Measurements from ENCODE around the gene CHRNA10.

Gene CHRNA10

GRCh38 chr11:3679077-3679476 is 7.9 kb upstream of the CHRNA10 start:
- no peaks in the 10 kb centered on the region for H3F3A ChIP-seq (ENCODE audit: low read depth)
- H3K9me3 ChIP-seq (ENCODE audit: insufficient read depth, low read depth, low read length) = no peaks in the 10 kb centered on the region
- H2AFZ ChIP-seq (ENCODE audit: low read length) = no peak overlapping the region
- no peaks in the 10 kb centered on the region for H3K4me1 ChIP-seq (ENCODE audit: insufficient read depth, low read length, poor library complexity, severe bottlenecking)
- H3K4me2 ChIP-seq (ENCODE audit: low read depth, low read length, poor library complexity, severe bottlenecking) = no peak overlapping the region
- H3K79me2 ChIP-seq (ENCODE audit: insufficient read depth, low read length) = no peaks in the 10 kb centered on the region
- peaks cover 92% of the 10 kb centered on the region for H3K36me3 ChIP-seq (ENCODE audit: insufficient read depth, low read length)
- no peak overlapping the region for H3K4me3 ChIP-seq (ENCODE audit: low read length, poor library complexity, severe bottlenecking)
- H3K27me3 ChIP-seq (ENCODE audit: insufficient read depth, low read length, poor library complexity, severe bottlenecking) = no peaks in the 10 kb centered on the region
- H3K9me2 ChIP-seq (replicated peaks; ENCODE audit: low read depth, low read length) = no peaks in the 10 kb centered on the region
- H3K9ac ChIP-seq (ENCODE audit: low read depth, low read length, poor library complexity, severe bottlenecking) = no peak overlapping the region
- TF ChIP-seq CTCF (conservative IDR thresholded peaks at IDR 0.05; ENCODE audit: low read length) (no peak), EZH2phosphoT487 (IDR thresholded peaks at IDR 0.05; ENCODE audit: borderline replicate concordance) (no peak)
- peaks cover 2% of the 10 kb centered on the region for H4K20me1 ChIP-seq (ENCODE audit: insufficient read depth, low read length, poor library complexity, severe bottlenecking)

- Histone ChIP-seq H4K20me1 (ENCODE audit: insufficient read depth, low read length, poor library complexity, severe bottlenecking) (peaks cover 2% of the 10 kb centered on the region), H3K27me3 (ENCODE audit: insufficient read depth, low read length, poor library complexity, severe bottlenecking) (no peaks in the 10 kb centered on the region), H2AFZ (ENCODE audit: low read length) (no peak overlapping the region), H3K36me3 (ENCODE audit: insufficient read depth, low read length) (peaks cover 95% of the 10 kb centered on the region), H3K9me2 (replicated peaks; ENCODE audit: low read depth, low read length) (no peaks in the 10 kb centered on the region), H3K4me3 (ENCODE audit: low read length, poor library complexity, severe bottlenecking) (no peak overlapping the region), H3F3A (ENCODE audit: low read depth) (no peaks in the 10 kb centered on the region), H3K4me2 (ENCODE audit: low read depth, low read length, poor library complexity, severe bottlenecking) (no peak overlapping the region), H3K79me2 (ENCODE audit: insufficient read depth, low read length) (no peaks in the 10 kb centered on the region), H3K9ac (ENCODE audit: low read depth, low read length, poor library complexity, severe bottlenecking) (no peak overlapping the region), H3K9me3 (ENCODE audit: insufficient read depth, low read depth, low read length) (no peaks in the 10 kb centered on the region), H3K4me1 (ENCODE audit: insufficient read depth, low read length, poor library complexity, severe bottlenecking) (no peaks in the 10 kb centered on the region)
- TF ChIP-seq EZH2phosphoT487 (IDR thresholded peaks at IDR 0.05; ENCODE audit: borderline replicate concordance) (no peak), CTCF (conservative IDR thresholded peaks at IDR 0.05; ENCODE audit: low read length) (no peak)
Measured at GRCh38 chr11:3675971-3676370, 4.8 kb upstream of the CHRNA10 start.

- Histone ChIP-seq H3K9me3 (ENCODE audit: insufficient read depth, low read depth, low read length) (no peaks in the 10 kb centered on the region), H3K79me2 (ENCODE audit: insufficient read depth, low read length) (no peaks in the 10 kb centered on the region), H3K9ac (ENCODE audit: low read depth, low read length, poor library complexity, severe bottlenecking) (no peak overlapping the region), H3K4me2 (ENCODE audit: low read depth, low read length, poor library complexity, severe bottlenecking) (no peak overlapping the region), H3K9me2 (replicated peaks; ENCODE audit: low read depth, low read length) (no peaks in the 10 kb centered on the region), H3K36me3 (ENCODE audit: insufficient read depth, low read length) (peaks cover 79% of the 10 kb centered on the region), H4K20me1 (ENCODE audit: insufficient read depth, low read length, poor library complexity, severe bottlenecking) (peaks cover 2% of the 10 kb centered on the region), H3K27me3 (ENCODE audit: insufficient read depth, low read length, poor library complexity, severe bottlenecking) (no peaks in the 10 kb centered on the region), H3K4me1 (ENCODE audit: insufficient read depth, low read length, poor library complexity, severe bottlenecking) (no peaks in the 10 kb centered on the region), H3F3A (ENCODE audit: low read depth) (no peaks in the 10 kb centered on the region), H2AFZ (ENCODE audit: low read length) (no peak overlapping the region), H3K4me3 (ENCODE audit: low read length, poor library complexity, severe bottlenecking) (no peak overlapping the region)
- TF ChIP-seq EZH2phosphoT487 (IDR thresholded peaks at IDR 0.05; ENCODE audit: borderline replicate concordance) (no peak), CTCF (conservative IDR thresholded peaks at IDR 0.05; ENCODE audit: low read length) (no peak)
Measured at GRCh38 chr11:3674189-3674588, 3.0 kb upstream of the CHRNA10 start.
